ENCODE measurements around the gene HOXD4. TPM values are rescaled to one million over a fixed set of nuclear protein-coding genes. Genes with fewer than 3 reads are reported as not detected.

HOXD4 gene
- total RNA-seq, 1 experiment from 2014 or later = 0.61 TPM

- no peak for TF ChIP-seq POLR2A (IDR thresholded peaks at IDR 0.05; ENCODE audit: borderline replicate concordance, extremely low read depth, insufficient read depth, insufficient read length)
- TF ChIP-seq REST (IDR thresholded peaks at IDR 0.05; ENCODE audit: low read depth) = no peak
- TF ChIP-seq CEBPB (IDR thresholded peaks at IDR 0.05; ENCODE audit: low read depth) = no peak
These were observed 1.8 kb upstream of the HOXD4 start (continued) for GRCh38 chr2:176149481-176149938.

- ChIA-PET POLR2A (no interaction called here), RAD21 (ENCODE audit: low non-redundant PET in 1 of 2, low total read pairs in 2 of 2, uncharacterized antibody in 2 of 2, unreplicated experiment in 2 of 2) (no interaction called here), CTCF (no interaction called here)
- H3K79me2 ChIP-seq (ENCODE audit: insufficient read depth, low read length) = no peaks in the 10 kb centered on the region
- H2AFZ ChIP-seq (ENCODE audit: low read depth, low read length, poor library complexity, severe bottlenecking) = no peak overlapping the region
- no peaks in the 10 kb centered on the region for H3K9me2 ChIP-seq (ENCODE audit: insufficient read depth)
- DNase-seq (ENCODE audit: low read depth, low spot score) = no peak
- no TSS peak for BruUV-seq (replicated peaks)
- H3K4me1 ChIP-seq (ENCODE audit: control insufficient read depth in 1 of 2, insufficient read depth in 2 of 2, low read length in 2 of 2) = no peaks in the 10 kb centered on the region
- no peaks in the 10 kb centered on the region for H3K9me3 ChIP-seq (ENCODE audit: control insufficient read depth in 1 of 2, insufficient read depth in 1 of 2, low read depth in 1 of 2, low read length in 2 of 2)
- ATAC-seq = no peak
- no peak overlapping the region for H3K27ac ChIP-seq (ENCODE audit: low read depth, low read length)
- no peaks in the 10 kb centered on the region for H4K20me1 ChIP-seq (ENCODE audit: insufficient read depth)
- H3K36me3 ChIP-seq (ENCODE audit: control insufficient read depth in 1 of 2, insufficient read depth in 2 of 2, low read length in 2 of 2) = no peaks in the 10 kb centered on the region
- no peaks in the 10 kb centered on the region for H3K27me3 ChIP-seq (ENCODE audit: insufficient read depth, low read length)
- no peak overlapping the region for H3K4me2 ChIP-seq (ENCODE audit: low read length)
- no peak overlapping the region for H3K4me3 ChIP-seq (replicated peaks in 1 of 2; ENCODE audit: low read depth in 1 of 2, low read length in 2 of 2)
- no peak overlapping the region for H3K9ac ChIP-seq (ENCODE audit: low read length)
- intact Hi-C loops (cut with micrococcal nuclease) = no loop called here
- no peak for TF ChIP-seq SIN3A (IDR thresholded peaks at IDR 0.05; ENCODE audit: low read depth)
- no peak for TF ChIP-seq SRF (IDR thresholded peaks at IDR 0.05; ENCODE audit: low read depth)
- no peak for TF ChIP-seq ZBTB33 (IDR thresholded peaks at IDR 0.05; ENCODE audit: extremely low read depth, insufficient replicate concordance, low read length)
- no peak for TF ChIP-seq JUND (IDR thresholded peaks at IDR 0.05)
- no peak for TF ChIP-seq YY1 (IDR thresholded peaks at IDR 0.05; ENCODE audit: extremely low read depth, insufficient replicate concordance, low read depth, low read length)
- TF ChIP-seq FOSL1 (IDR thresholded peaks at IDR 0.05; ENCODE audit: low read depth) = no peak
- TF ChIP-seq ELF1 (IDR thresholded peaks at IDR 0.05; ENCODE audit: borderline replicate concordance, low read depth) = no peak
- no peak for TF ChIP-seq RAD21 (IDR thresholded peaks at IDR 0.05; ENCODE audit: low read depth)
- TF ChIP-seq ZNF274 (IDR thresholded peaks at IDR 0.05; ENCODE audit: low read depth, low read length) = no peak
- TF ChIP-seq CTCF (IDR thresholded peaks at IDR 0.05 in 2 of 3, conservative IDR thresholded peaks at IDR 0.05 in 1 of 3; ENCODE audit: borderline replicate concordance in 1 of 3, insufficient read depth in 1 of 3, low read depth in 2 of 3, low read length in 2 of 3) = no peak
- TF ChIP-seq CEBPB (IDR thresholded peaks at IDR 0.05; ENCODE audit: low read depth) = no peak
These were observed 1.3 kb upstream of the HOXD4 start for GRCh38 chr2:176149939-176150583.
